Neural cell (in vitro differentiated cells): ENCODE data around the gene CPNE5. TPM values are rescaled to one million over a fixed set of nuclear protein-coding genes. Genes with fewer than 3 reads are reported as not detected.

ENCODE experiments used
- H2AFZ ChIP-seq: fragments of 200-600, 300-800 bp; sonication (generic), shearing (Covaris generic); 2 replicates; pipeline ENCODE4 v1.6.0; 2014; ENCODE audit warnings: low read depth, mild to moderate bottlenecking, antibody characterized with exemption, low read length, moderate library complexity
- H3F3A ChIP-seq: fragments of 200-600 bp; shearing (Covaris generic); 2 replicates; pipeline ENCODE4 v1.6.1; 2016; ENCODE audit warnings: mild to moderate bottlenecking, moderate library complexity, mixed read lengths, antibody characterized with exemption, low read length; ENCODE audit not compliant: insufficient read depth, poor library complexity, severe bottlenecking
- H3K27ac ChIP-seq: fragments of 200-600, 300-800 bp; sonication (generic), shearing (Covaris generic); 2 replicates; pipeline ENCODE4 v1.5.1; 2014; ENCODE audit warnings: mild to moderate bottlenecking, low read length, moderate library complexity
- H3K27me3 ChIP-seq: fragments of 300-800, 200-600 bp; sonication (generic), shearing (Covaris generic); 2 replicates; pipeline ENCODE4 v1.6.0; 2014; ENCODE audit warnings: mild to moderate bottlenecking, low read depth, low read length, moderate library complexity; ENCODE audit not compliant: insufficient read depth
- H3K36me3 ChIP-seq: fragments of 300-800, 200-600 bp; sonication (generic), shearing (Covaris generic); 2 replicates; pipeline ENCODE4 v1.5.1; 2014; ENCODE audit warnings: mild to moderate bottlenecking, antibody characterized with exemption, low read length, moderate library complexity; ENCODE audit not compliant: insufficient read depth
- H3K4me2 ChIP-seq: fragments of 300-800, 200-600 bp; sonication (generic), shearing (Covaris generic); 2 replicates; pipeline ENCODE4 v1.6.0; 2014; ENCODE audit warnings: mild to moderate bottlenecking, low read length
- H3K4me3 ChIP-seq: fragments of 300-800, 200-600 bp; sonication (generic), shearing (Covaris generic); 2 replicates; pipeline ENCODE4 v1.5.1; 2014; ENCODE audit warnings: mild to moderate bottlenecking, low read length, moderate library complexity
- H3K79me2 ChIP-seq: fragments of 200-600 bp; shearing (Covaris generic); replicated peaks from 2 replicates; pipeline ENCODE4 v1.6.0; 2014; ENCODE audit warnings: mild to moderate bottlenecking, low read length, moderate library complexity; ENCODE audit not compliant: insufficient read depth
- H3K9ac ChIP-seq: fragments of 300-800, 200-600 bp; sonication (generic), shearing (Covaris generic); 2 replicates; pipeline ENCODE4 v1.6.1; 2016; ENCODE audit warnings: mild to moderate bottlenecking, low read length, mixed read lengths
- H3K9me2 ChIP-seq: fragments of 200-600 bp; shearing (Covaris generic); 2 replicates; pipeline ENCODE4 v1.6.1; 2016; ENCODE audit warnings: mild to moderate bottlenecking, low read length, mixed read lengths; ENCODE audit not compliant: insufficient read depth
- H3K9me3 ChIP-seq: fragments of 200-600, 300-800 bp; sonication (generic), shearing (Covaris generic); 2 replicates; pipeline ENCODE4 v1.6.1; 2016; ENCODE audit warnings: mild to moderate bottlenecking, mixed run types, low read length, moderate library complexity, mixed read lengths
- H4K20me1 ChIP-seq: fragments of 200-600 bp; shearing (Covaris generic); 2 replicates; pipeline ENCODE4 v1.6.1; 2016; ENCODE audit warnings: mild to moderate bottlenecking, mixed run types; ENCODE audit not compliant: insufficient read depth
- EP300 ChIP-seq: fragments of 450-650 bp; conservative IDR thresholded peaks from 2 replicates; pipeline ENCODE4 v1.6.1; 2014; ENCODE audit warnings: antibody characterized with exemption, mild to moderate bottlenecking, moderate library complexity; ENCODE audit not compliant: poor library complexity, severe bottlenecking
- EZH2 ChIP-seq: fragments of 200-600, 300-800 bp; shearing (Covaris generic), sonication (generic); IDR thresholded peaks from 2 replicates; pipeline ENCODE4 v1.6.1; 2014; ENCODE audit warnings: antibody characterized with exemption, low read length, borderline replicate concordance, mild to moderate bottlenecking; ENCODE audit not compliant: insufficient read depth, poor library complexity, severe bottlenecking
- MXI1 ChIP-seq: fragments of 450-650 bp; conservative IDR thresholded peaks from 2 replicates; pipeline ENCODE4 v1.6.1; 2014; ENCODE audit warnings: antibody characterized with exemption, mild to moderate bottlenecking; ENCODE audit not compliant: poor library complexity, severe bottlenecking
- POLR2AphosphoS5 ChIP-seq: IDR thresholded peaks from 2 replicates; pipeline ENCODE4 v1.6.1; 2012
- RAD21 ChIP-seq: fragments of 450-650 bp; conservative IDR thresholded peaks from 2 replicates; pipeline ENCODE4 v1.6.1; 2014; ENCODE audit warnings: antibody characterized with exemption, mild to moderate bottlenecking, moderate library complexity
- SMC3 ChIP-seq: fragments of 450-650 bp; conservative IDR thresholded peaks from 2 replicates; pipeline ENCODE4 v1.6.1; 2014; ENCODE audit warnings: antibody characterized with exemption, mild to moderate bottlenecking, moderate library complexity; ENCODE audit not compliant: poor library complexity
- TAF1 ChIP-seq: IDR thresholded peaks from 2 replicates; pipeline ENCODE4 v1.6.1; 2012; ENCODE audit warnings: low read depth
- polyA plus RNA-seq: library from polyadenylated mRNA; depleted of rRNA; stranded (reverse); fragments of >200 nt; gene quantifications from 2 replicates; pipeline ENCODE4 v1.2.3, GENCODE V29; 2014
- TF ChIP-seq, protein P1 (sequence below): IDR thresholded peaks from 2 replicates; pipeline ENCODE4 v1.6.1; 2012; ENCODE audit warnings: borderline replicate concordance
- TF ChIP-seq, protein P2 (sequence below): fragments of 450-650 bp; IDR thresholded peaks from 2 replicates; pipeline ENCODE4 v1.5.1; 2014; ENCODE audit warnings: antibody characterized with exemption, mild to moderate bottlenecking, moderate library complexity; ENCODE audit not compliant: poor library complexity, severe bottlenecking

CPNE5 gene
- polyA plus RNA-seq, 1 donor from 2014 or later: 8.7 TPM

DNA sequence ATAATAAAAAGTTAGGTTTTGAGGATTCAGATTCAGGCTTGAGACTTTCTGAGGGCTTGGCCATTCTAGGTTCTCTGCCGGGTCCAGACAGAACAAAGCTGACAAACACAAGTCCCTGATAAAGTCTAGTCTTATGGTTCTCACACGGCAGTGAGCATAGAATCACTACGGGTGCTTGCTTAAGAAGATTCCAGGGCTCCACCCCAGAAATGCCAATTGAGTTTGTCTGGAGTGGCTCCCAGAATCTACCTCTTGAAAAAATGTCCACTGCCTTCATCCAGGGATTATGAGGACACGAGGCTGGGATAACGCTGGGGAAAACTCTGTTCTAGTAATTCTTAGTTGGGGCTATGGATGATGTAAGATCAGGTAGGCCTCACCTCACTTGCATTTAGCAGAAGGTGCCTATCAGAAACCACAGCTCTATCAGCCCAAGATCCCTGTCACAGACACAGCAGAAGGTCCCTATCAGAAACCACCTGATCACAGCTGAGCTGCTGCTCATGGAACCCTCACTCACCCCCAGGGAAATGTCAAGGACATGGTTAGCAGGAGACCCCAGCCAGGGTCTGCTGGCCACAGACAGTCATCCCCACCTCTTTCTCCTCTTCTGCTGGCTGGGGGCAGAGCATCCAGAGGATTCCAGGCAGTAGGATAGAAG is 89.3 kb downstream of the CPNE5 start:
- Histone ChIP-seq H3K9me3 (no peaks in the 10 kb centered on the region), H2AFZ (no peak overlapping the region), H3K4me2 (no peak overlapping the region), H3K4me3 (no peak overlapping the region), H3K27ac (no peak overlapping the region), H4K20me1 (no peaks in the 10 kb centered on the region), H3K9me2 (no peaks in the 10 kb centered on the region), H3K27me3 (no peaks in the 10 kb centered on the region), H3K9ac (no peak overlapping the region), H3K79me2 (no peaks in the 10 kb centered on the region), H3K36me3 (no peaks in the 10 kb centered on the region), H3F3A (no peaks in the 10 kb centered on the region)
- TF ChIP-seq, protein P1, sequence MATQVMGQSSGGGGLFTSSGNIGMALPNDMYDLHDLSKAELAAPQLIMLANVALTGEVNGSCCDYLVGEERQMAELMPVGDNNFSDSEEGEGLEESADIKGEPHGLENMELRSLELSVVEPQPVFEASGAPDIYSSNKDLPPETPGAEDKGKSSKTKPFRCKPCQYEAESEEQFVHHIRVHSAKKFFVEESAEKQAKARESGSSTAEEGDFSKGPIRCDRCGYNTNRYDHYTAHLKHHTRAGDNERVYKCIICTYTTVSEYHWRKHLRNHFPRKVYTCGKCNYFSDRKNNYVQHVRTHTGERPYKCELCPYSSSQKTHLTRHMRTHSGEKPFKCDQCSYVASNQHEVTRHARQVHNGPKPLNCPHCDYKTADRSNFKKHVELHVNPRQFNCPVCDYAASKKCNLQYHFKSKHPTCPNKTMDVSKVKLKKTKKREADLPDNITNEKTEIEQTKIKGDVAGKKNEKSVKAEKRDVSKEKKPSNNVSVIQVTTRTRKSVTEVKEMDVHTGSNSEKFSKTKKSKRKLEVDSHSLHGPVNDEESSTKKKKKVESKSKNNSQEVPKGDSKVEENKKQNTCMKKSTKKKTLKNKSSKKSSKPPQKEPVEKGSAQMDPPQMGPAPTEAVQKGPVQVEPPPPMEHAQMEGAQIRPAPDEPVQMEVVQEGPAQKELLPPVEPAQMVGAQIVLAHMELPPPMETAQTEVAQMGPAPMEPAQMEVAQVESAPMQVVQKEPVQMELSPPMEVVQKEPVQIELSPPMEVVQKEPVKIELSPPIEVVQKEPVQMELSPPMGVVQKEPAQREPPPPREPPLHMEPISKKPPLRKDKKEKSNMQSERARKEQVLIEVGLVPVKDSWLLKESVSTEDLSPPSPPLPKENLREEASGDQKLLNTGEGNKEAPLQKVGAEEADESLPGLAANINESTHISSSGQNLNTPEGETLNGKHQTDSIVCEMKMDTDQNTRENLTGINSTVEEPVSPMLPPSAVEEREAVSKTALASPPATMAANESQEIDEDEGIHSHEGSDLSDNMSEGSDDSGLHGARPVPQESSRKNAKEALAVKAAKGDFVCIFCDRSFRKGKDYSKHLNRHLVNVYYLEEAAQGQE: no peak
- TF ChIP-seq SMC3 (no peak), TAF1 (no peak), MXI1 (no peak), POLR2AphosphoS5 (no peak), EP300 (no peak), EZH2 (no peak)
- TF ChIP-seq, protein P2, sequence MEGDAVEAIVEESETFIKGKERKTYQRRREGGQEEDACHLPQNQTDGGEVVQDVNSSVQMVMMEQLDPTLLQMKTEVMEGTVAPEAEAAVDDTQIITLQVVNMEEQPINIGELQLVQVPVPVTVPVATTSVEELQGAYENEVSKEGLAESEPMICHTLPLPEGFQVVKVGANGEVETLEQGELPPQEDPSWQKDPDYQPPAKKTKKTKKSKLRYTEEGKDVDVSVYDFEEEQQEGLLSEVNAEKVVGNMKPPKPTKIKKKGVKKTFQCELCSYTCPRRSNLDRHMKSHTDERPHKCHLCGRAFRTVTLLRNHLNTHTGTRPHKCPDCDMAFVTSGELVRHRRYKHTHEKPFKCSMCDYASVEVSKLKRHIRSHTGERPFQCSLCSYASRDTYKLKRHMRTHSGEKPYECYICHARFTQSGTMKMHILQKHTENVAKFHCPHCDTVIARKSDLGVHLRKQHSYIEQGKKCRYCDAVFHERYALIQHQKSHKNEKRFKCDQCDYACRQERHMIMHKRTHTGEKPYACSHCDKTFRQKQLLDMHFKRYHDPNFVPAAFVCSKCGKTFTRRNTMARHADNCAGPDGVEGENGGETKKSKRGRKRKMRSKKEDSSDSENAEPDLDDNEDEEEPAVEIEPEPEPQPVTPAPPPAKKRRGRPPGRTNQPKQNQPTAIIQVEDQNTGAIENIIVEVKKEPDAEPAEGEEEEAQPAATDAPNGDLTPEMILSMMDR: no peak

DNA sequence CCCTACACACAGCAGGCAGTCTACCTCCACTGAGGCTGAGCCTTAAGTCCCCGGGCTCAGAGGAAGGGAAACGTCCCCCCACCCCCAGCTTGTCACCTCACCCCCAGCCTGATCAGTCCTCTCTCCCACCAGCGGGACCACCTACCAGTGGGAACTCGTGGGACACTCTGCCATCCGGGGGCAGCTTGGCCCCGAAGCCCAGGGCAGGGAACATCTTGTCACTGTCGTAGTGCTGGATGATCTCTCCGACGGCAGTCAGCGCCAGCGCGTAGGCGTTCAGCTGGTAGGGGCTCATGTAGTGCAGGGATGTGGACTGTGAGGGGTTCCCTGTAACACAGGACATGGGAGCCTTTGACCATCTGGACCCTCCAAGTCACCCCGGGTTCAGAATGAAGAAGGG is 93.0 kb downstream of the CPNE5 start:
- Histone ChIP-seq H3K9me3 (no peaks in the 10 kb centered on the region), H3K79me2 (no peaks in the 10 kb centered on the region), H3F3A (no peaks in the 10 kb centered on the region), H3K27ac (no peak overlapping the region), H3K36me3 (no peaks in the 10 kb centered on the region), H3K4me2 (no peak overlapping the region), H4K20me1 (no peaks in the 10 kb centered on the region), H2AFZ (no peak overlapping the region), H3K9ac (no peak overlapping the region), H3K27me3 (no peaks in the 10 kb centered on the region), H3K4me3 (no peak overlapping the region), H3K9me2 (no peaks in the 10 kb centered on the region)
- TF ChIP-seq EP300 (no peak), MXI1 (no peak), SMC3 (no peak), TAF1 (no peak), POLR2AphosphoS5 (no peak), RAD21 (no peak)
- TF ChIP-seq, protein P1: no peak
